ENCODE measurements around the gene TPCN1.
A peak's percentile ranks its signal among the peaks of the same experiment; 100 is the strongest.

GRCh38 chr12:113310489-113310888, 89.2 kb downstream of the TPCN1 start:
- TF ChIP-seq CTCF (conservative IDR thresholded peaks at IDR 0.05) (peak; percentile 40; the same call in 1 of the 2 replicates), EZH2 (IDR thresholded peaks at IDR 0.05; ENCODE audit: low read depth) (no peak)

Measured in PC-9 (cell line).